Kidney epithelial cell (primary cell): ENCODE data around the gene BANP. TPM values are rescaled to one million over a fixed set of nuclear protein-coding genes. Genes with fewer than 3 reads are reported as not detected.
"Not testable (repeated sequence)": the region's sequence is repeated elsewhere in the genome, so short reads cannot be mapped to it uniquely, and the experiment has no call there.

Source experiments
- DNase-seq: peaks from one replicate; pipeline ENCODE4 v3.0.0-alpha.2; 2010; ENCODE audit warnings: low read depth
- H3K27me3 ChIP-seq: 2 replicates; pipeline ENCODE4 v1.6.0; 2011; ENCODE audit warnings: low read length; ENCODE audit not compliant: control insufficient read depth, insufficient read depth
- H3K36me3 ChIP-seq: 2 replicates; pipeline ENCODE4 v1.5.1; 2011; ENCODE audit warnings: low read length; ENCODE audit not compliant: control insufficient read depth, insufficient read depth
- H3K4me3 ChIP-seq: 2 replicates; pipeline ENCODE4 v1.5.1; 2011; ENCODE audit warnings: low read depth, mild to moderate bottlenecking, control low read depth, low read length
- CTCF ChIP-seq: IDR thresholded peaks from 2 replicates; pipeline ENCODE4 v1.5.1; 2011; ENCODE audit warnings: mild to moderate bottlenecking, moderate library complexity, low read length, control low read depth, inconsistent platforms; ENCODE audit not compliant: insufficient read depth, poor library complexity, severe bottlenecking
- total RNA-seq: library from RNA; depleted of rRNA; stranded (reverse); fragments of >200 nt; gene quantifications from 2 replicates; pipeline ENCODE4 v1.2.3, GENCODE V29; 2015

Gene BANP
- total RNA-seq, 1 donor from 2014 or later: 25.9 TPM

- Histone ChIP-seq H3K27me3 (peaks cover 13% of the 10 kb centered on the region), H3K4me3 (no peak overlapping the region), H3K36me3 (no peaks in the 10 kb centered on the region)
- no peak for TF ChIP-seq CTCF
- no peak for DNase-seq
Measured at GRCh38 chr16:87929986-87930385, 21.2 kb upstream of the BANP start.

- Histone ChIP-seq H3K36me3 (no peaks in the 10 kb centered on the region), H3K4me3 (no peak overlapping the region), H3K27me3 (peaks cover 13% of the 10 kb centered on the region)
- no peak for DNase-seq
- no peak for TF ChIP-seq CTCF
Measured at GRCh38 chr16:87930456-87930855, 20.8 kb upstream of the BANP start.

- DNase-seq: no peak
- no peak for TF ChIP-seq CTCF
Measured at GRCh38 chr16:87931504-87931903, 19.7 kb upstream of the BANP start.

GRCh38 chr16:87932475-87933139 is 18.6 kb upstream of the BANP start:
- DNase-seq, H3K36me3 ChIP-seq, H3K4me3 ChIP-seq, H3K27me3 ChIP-seq: not testable (repeated sequence)

More at GRCh38 chr16:87931504-87931903, 19.7 kb upstream of the BANP start:
- no peaks in the 10 kb centered on the region for H3K36me3 ChIP-seq
- no peak overlapping the region for H3K4me3 ChIP-seq
- H3K27me3 ChIP-seq: peaks cover 6% of the 10 kb centered on the region

- no peak for TF ChIP-seq CTCF
- H3K27me3 ChIP-seq: no peaks in the 10 kb centered on the region
- no peak for DNase-seq
- no peaks in the 10 kb centered on the region for H3K36me3 ChIP-seq
- no peak overlapping the region for H3K4me3 ChIP-seq
Measured at GRCh38 chr16:87933140-87933495, 18.1 kb upstream of the BANP start.

- DNase-seq, H3K4me3 ChIP-seq, H3K27me3 ChIP-seq, H3K36me3 ChIP-seq: not testable (repeated sequence)
Measured at GRCh38 chr16:87934752-87935425, 16.3 kb upstream of the BANP start.

GRCh38 chr16:87936016-87936374 is 15.2 kb upstream of the BANP start:
- not testable (repeated sequence) for DNase-seq, H3K36me3 ChIP-seq, H3K27me3 ChIP-seq, H3K4me3 ChIP-seq
